Trophoblast cell (in vitro differentiated cells and primary cell): ENCODE data around the gene KRTAP10-9.
"Not testable (repeated sequence)": the region's sequence is repeated elsewhere in the genome, so short reads cannot be mapped to it uniquely, and the experiment has no call there.

Experiments used
- DNase-seq, 2 donors: peaks; one replicate each; pipeline ENCODE4 v3.0.0-alpha.2; 2016
- H2AFZ ChIP-seq: 2 replicates; pipeline ENCODE4 v1.6.1; 2013; ENCODE audit warnings: low read length, moderate library complexity, mild to moderate bottlenecking; ENCODE audit not compliant: insufficient read depth, poor library complexity
- H2AK5ac ChIP-seq: 2 replicates; pipeline ENCODE4 v1.6.1; 2013; ENCODE audit warnings: mild to moderate bottlenecking, low read length
- H2BK120ac ChIP-seq: 2 replicates; pipeline ENCODE4 v1.6.1; 2013; ENCODE audit warnings: low read length, mild to moderate bottlenecking, moderate library complexity; ENCODE audit not compliant: insufficient read depth, poor library complexity
- H2BK12ac ChIP-seq: 2 replicates; pipeline ENCODE4 v1.6.1; 2013; ENCODE audit warnings: mild to moderate bottlenecking, low read length, moderate library complexity
- H2BK5ac ChIP-seq: 2 replicates; pipeline ENCODE4 v1.6.1; 2013; ENCODE audit warnings: low read length, low read depth, moderate library complexity, mild to moderate bottlenecking; ENCODE audit not compliant: poor library complexity
- H3K14ac ChIP-seq: 2 replicates; pipeline ENCODE4 v1.6.1; 2013; ENCODE audit warnings: mild to moderate bottlenecking, low read length
- H3K18ac ChIP-seq: 2 replicates; pipeline ENCODE4 v1.6.1; 2013; ENCODE audit warnings: mild to moderate bottlenecking, low read length
- H3K23ac ChIP-seq: 2 replicates; pipeline ENCODE4 v1.6.1; 2013; ENCODE audit warnings: low read length
- H3K27ac ChIP-seq: 2 replicates; pipeline ENCODE4 v1.5.1; 2013; ENCODE audit warnings: low read depth, mild to moderate bottlenecking, inconsistent platforms, low read length, moderate library complexity
- H3K27me3 ChIP-seq: 2 replicates; pipeline ENCODE4 v1.6.1; 2013; ENCODE audit warnings: inconsistent platforms, mild to moderate bottlenecking, low read length, moderate library complexity; ENCODE audit not compliant: insufficient read depth
- H3K36me3 ChIP-seq, 2 experiments: 1 replicate in 1 of 2; 2 replicates in 1 of 2; pipeline ENCODE4 v1.6.1; 2013; ENCODE audit warnings: low read length in 2 of 2, mild to moderate bottlenecking in 2 of 2, moderate library complexity in 1 of 2; ENCODE audit not compliant: insufficient read depth in 2 of 2, control insufficient read depth in 1 of 2
- H3K4ac ChIP-seq: 2 replicates; pipeline ENCODE4 v1.6.1; 2013; ENCODE audit warnings: low read depth, mild to moderate bottlenecking, low read length, moderate library complexity
- H3K4me1 ChIP-seq, 2 experiments: 1 replicate in 1 of 2; 2 replicates in 1 of 2; pipeline ENCODE4 v1.6.1; 2013; ENCODE audit warnings: low read length in 2 of 2, mild to moderate bottlenecking in 2 of 2, moderate library complexity in 1 of 2; ENCODE audit not compliant: insufficient read depth in 2 of 2, control insufficient read depth in 1 of 2
- H3K4me2 ChIP-seq: 2 replicates; pipeline ENCODE4 v1.6.1; 2013; ENCODE audit warnings: inconsistent platforms, mild to moderate bottlenecking, low read length, moderate library complexity
- H3K4me3 ChIP-seq: 2 replicates; pipeline ENCODE4 v1.5.1; 2013; ENCODE audit warnings: mild to moderate bottlenecking, low read depth, low read length, inconsistent platforms
- H3K79me1 ChIP-seq: one replicate; pipeline ENCODE4 v1.6.1; 2013; ENCODE audit warnings: low read length
- H3K79me2 ChIP-seq: 2 replicates; pipeline ENCODE4 v1.6.1; 2013; ENCODE audit warnings: low read length, mild to moderate bottlenecking; ENCODE audit not compliant: control insufficient read depth, insufficient read depth, poor library complexity
- H3K9ac ChIP-seq: 2 replicates; pipeline ENCODE4 v1.6.1; 2013; ENCODE audit warnings: mild to moderate bottlenecking, low read length
- H3K9me3 ChIP-seq: 2 replicates; pipeline ENCODE4 v1.6.1; 2013; ENCODE audit warnings: low read depth, mild to moderate bottlenecking, control low read depth, inconsistent platforms, low read length; ENCODE audit not compliant: insufficient read depth
- H4K12ac ChIP-seq: 2 replicates; pipeline ENCODE4 v1.6.1; 2013; ENCODE audit warnings: low read depth, mild to moderate bottlenecking, low read length, moderate library complexity
- H4K8ac ChIP-seq: 2 replicates; pipeline ENCODE4 v1.6.1; 2013; ENCODE audit warnings: low read depth, mild to moderate bottlenecking, low read length, moderate library complexity
- H4K91ac ChIP-seq: one replicate; pipeline ENCODE4 v1.6.1; 2013; ENCODE audit warnings: low read depth, mild to moderate bottlenecking, low read length, moderate library complexity
- whole genome bisulfite sequencing: extraction: QIAGEN DNeasy Blood & Tissue Kit; methylation state at CpG from one replicate; pipeline ENCODE4 v1.1.7; 2013; ENCODE audit warnings: missing lambda C conversion rate; ENCODE audit not compliant: insufficient read length, insufficient coverage; ENCODE audit errors: extremely low coverage; 5-methylcytosine and 5-hydroxymethylcytosine counted together

Gene KRTAP10-9

GRCh38 chr21:44627831-44628233 lies 939 bp downstream of the KRTAP10-9 start:
- not testable (repeated sequence) for H3K9me3 ChIP-seq, H3K79me1 ChIP-seq, H4K91ac ChIP-seq, H4K8ac ChIP-seq, H3K4me2 ChIP-seq, H3K4ac ChIP-seq, H2BK120ac ChIP-seq, H2BK12ac ChIP-seq, H2BK5ac ChIP-seq, H2AK5ac ChIP-seq, H3K18ac ChIP-seq, H3K4me1 ChIP-seq, H3K9ac ChIP-seq, H3K14ac ChIP-seq, H4K12ac ChIP-seq, H3K27me3 ChIP-seq, H3K79me2 ChIP-seq, H3K27ac ChIP-seq, H2AFZ ChIP-seq, H3K23ac ChIP-seq, H3K4me3 ChIP-seq, DNase-seq, H3K36me3 ChIP-seq
- WGBS: no CpG with 5 or more reads among the region's 15 CpGs

DNA sequence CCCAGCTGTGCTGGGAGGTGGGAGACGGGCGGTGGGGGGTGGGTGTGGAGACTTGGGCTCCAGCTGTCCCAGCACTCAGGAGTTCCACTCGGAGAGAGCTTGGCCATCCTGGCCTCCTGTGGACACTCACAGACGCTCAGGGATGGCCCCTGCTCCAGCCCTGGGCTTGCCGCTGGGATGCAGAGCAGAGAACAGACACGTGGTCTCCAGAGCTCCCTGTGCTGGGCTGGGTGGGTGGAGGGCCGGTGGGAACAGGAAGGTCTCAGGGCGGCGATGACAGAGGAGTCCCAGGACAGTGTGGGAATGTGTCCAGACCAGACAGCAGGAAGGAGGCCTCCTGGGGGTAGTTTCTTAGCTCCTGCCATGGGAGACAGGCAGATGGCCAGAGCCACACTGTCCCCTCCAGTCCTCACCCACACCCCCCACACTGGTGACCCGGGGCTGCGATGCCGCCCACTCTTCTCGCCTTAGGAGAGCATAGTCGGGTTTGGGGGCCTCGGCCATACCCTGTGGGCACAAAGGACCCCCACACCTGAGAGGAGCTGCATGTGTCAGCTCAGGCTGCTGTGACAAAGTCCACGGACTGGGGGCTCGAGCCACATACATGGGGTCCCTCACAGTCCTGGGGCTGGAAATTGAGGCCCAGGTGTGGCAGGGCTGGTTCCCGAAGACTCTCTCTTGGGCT lies 2.0 kb downstream of the KRTAP10-9 start:
- no peak overlapping the region for H4K12ac ChIP-seq

DNA sequence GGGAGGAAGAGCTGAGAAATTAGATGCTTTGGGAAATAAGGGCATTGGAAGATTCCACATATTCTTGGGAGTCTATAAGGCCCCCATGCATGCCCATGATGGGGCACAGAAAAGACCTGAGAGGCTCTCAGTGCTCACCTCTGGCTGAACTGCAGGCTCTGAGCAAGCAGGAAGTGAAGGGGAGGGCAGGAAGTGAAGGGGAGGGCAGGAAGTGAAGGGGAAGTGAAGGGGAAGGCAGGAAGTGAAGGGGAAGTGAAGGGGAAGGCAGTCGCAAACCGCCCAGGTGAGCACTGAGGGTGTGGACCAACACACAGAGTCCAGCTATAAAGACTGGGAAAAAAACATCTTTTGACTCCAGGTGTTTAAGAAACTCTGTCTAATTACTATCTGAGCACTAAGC lies 3.5 kb downstream of the KRTAP10-9 start:
- H3K79me1 ChIP-seq: no peaks in the 10 kb centered on the region
- no peak overlapping the region for H2AK5ac ChIP-seq
- no peaks in the 10 kb centered on the region for H3K79me2 ChIP-seq
- H4K8ac ChIP-seq: no peak overlapping the region
- no peak overlapping the region for H3K4me3 ChIP-seq
- no peaks in the 10 kb centered on the region for H3K36me3 ChIP-seq
- no peak overlapping the region for H4K12ac ChIP-seq
- WGBS: no CpG with 5 or more reads among the region's 2 CpGs
- no peak overlapping the region for H3K9ac ChIP-seq
- no peak overlapping the region for H2BK5ac ChIP-seq
- no peak for DNase-seq
- H4K91ac ChIP-seq: no peak overlapping the region
- no peak overlapping the region for H3K18ac ChIP-seq
- H3K4me2 ChIP-seq: no peak overlapping the region
- H3K27me3 ChIP-seq: no peaks in the 10 kb centered on the region
- H2BK120ac ChIP-seq: no peak overlapping the region
- H3K27ac ChIP-seq: no peak overlapping the region
- H2BK12ac ChIP-seq: no peak overlapping the region
- no peak overlapping the region for H3K23ac ChIP-seq
- H3K4ac ChIP-seq: no peak overlapping the region
- H3K9me3 ChIP-seq: peaks cover 7% of the 10 kb centered on the region
- H2AFZ ChIP-seq: no peak overlapping the region
- no peak overlapping the region for H3K14ac ChIP-seq
- no peaks in the 10 kb centered on the region for H3K4me1 ChIP-seq

More for the DNA sequence above, 2.0 kb downstream of the KRTAP10-9 start:
- no peak overlapping the region for H2BK120ac ChIP-seq
- H3K23ac ChIP-seq: no peak overlapping the region
- DNase-seq: no peak
- no peak overlapping the region for H3K9ac ChIP-seq
- H3K79me2 ChIP-seq: no peaks in the 10 kb centered on the region
- no peak overlapping the region for H2AFZ ChIP-seq
- no peak overlapping the region for H3K14ac ChIP-seq
- no peaks in the 10 kb centered on the region for H3K4me1 ChIP-seq
- no peak overlapping the region for H3K18ac ChIP-seq
- no peak overlapping the region for H4K91ac ChIP-seq
- H3K27me3 ChIP-seq: no peaks in the 10 kb centered on the region
- H2AK5ac ChIP-seq: no peak overlapping the region
- no peak overlapping the region for H3K27ac ChIP-seq
- no peak overlapping the region for H3K4me2 ChIP-seq
- no peak overlapping the region for H3K4ac ChIP-seq
- no peak overlapping the region for H4K8ac ChIP-seq
- no peaks in the 10 kb centered on the region for H3K36me3 ChIP-seq
- no CpG with 5 or more reads among the region's 18 CpGs for WGBS
- H3K4me3 ChIP-seq: no peak overlapping the region
- peaks cover 7% of the 10 kb centered on the region for H3K9me3 ChIP-seq
- no peak overlapping the region for H2BK12ac ChIP-seq
- H3K79me1 ChIP-seq: no peaks in the 10 kb centered on the region
- H2BK5ac ChIP-seq: no peak overlapping the region

GRCh38 chr21:44632067-44632466 lies 5.2 kb downstream of the KRTAP10-9 start:
- H3K79me2 ChIP-seq: no peaks in the 10 kb centered on the region
- no peak overlapping the region for H4K91ac ChIP-seq
- no peak overlapping the region for H2AK5ac ChIP-seq
- H3K23ac ChIP-seq: no peak overlapping the region
- no peak overlapping the region for H3K4me3 ChIP-seq
- no CpG with 5 or more reads among the region's 1 CpG for WGBS
- H3K4me2 ChIP-seq: no peak overlapping the region
- H3K9ac ChIP-seq: no peak overlapping the region
- no peak overlapping the region for H3K4ac ChIP-seq
- H3K4me1 ChIP-seq: no peaks in the 10 kb centered on the region
- no peak overlapping the region for H3K18ac ChIP-seq
- H2BK120ac ChIP-seq: no peak overlapping the region
- H2BK12ac ChIP-seq: no peak overlapping the region
- H3K14ac ChIP-seq: no peak overlapping the region
- H3K27ac ChIP-seq: no peak overlapping the region
- H4K12ac ChIP-seq: no peak overlapping the region
- H3K9me3 ChIP-seq: no peaks in the 10 kb centered on the region
- no peak for DNase-seq
- H2AFZ ChIP-seq: no peak overlapping the region
- H3K27me3 ChIP-seq: no peaks in the 10 kb centered on the region
- no peak overlapping the region for H2BK5ac ChIP-seq
- no peaks in the 10 kb centered on the region for H3K79me1 ChIP-seq
- no peaks in the 10 kb centered on the region for H3K36me3 ChIP-seq
- H4K8ac ChIP-seq: no peak overlapping the region
